Esophagus squamous epithelium (tissue), 5 donors: Measurements from ENCODE around the gene GPR146. TPM values are rescaled to one million over a fixed set of nuclear protein-coding genes. Genes with fewer than 3 reads are reported as not detected.
A peak's percentile ranks its signal among the peaks of the same experiment; 100 is the strongest.

Source experiments
- DNase-seq: peaks from one replicate; lab custom pipeline; 2025; lab: John Stamatoyannopoulos, UW
- H3K27ac ChIP-seq, 4 donors: fragments of 200-600 bp; sonication (generic); one replicate each; pipeline ENCODE4 v1.5.1; 2016 to 2019; ENCODE audit warnings: mild to moderate bottlenecking in 1 of 4
- H3K27me3 ChIP-seq, 4 donors: fragments of 200-600 bp; sonication (generic); 1 replicate in 3 of 4; 2 replicates in 1 of 4; pipeline versions ENCODE4 v1.5.1 to v1.6.0; 2017 to 2021; ENCODE audit warnings: antibody characterized with exemption in 1 of 4
- H3K36me3 ChIP-seq, 3 donors: fragments of 200-600 bp; sonication (generic); one replicate each; pipeline ENCODE4 v1.5.1; 2016 to 2019
- H3K4me1 ChIP-seq, 3 donors: fragments of 200-600 bp; sonication (generic); one replicate each; pipeline ENCODE4 v1.5.1; 2017 to 2019
- H3K4me3 ChIP-seq, 4 donors: fragments of 200-600 bp; sonication (generic); 1 replicate in 3 of 4; 2 replicates in 1 of 4; pipeline ENCODE4 v1.5.1; 2016 to 2019; ENCODE audit warnings: mild to moderate bottlenecking in 2 of 4, moderate library complexity in 1 of 4
- H3K9me3 ChIP-seq, 3 donors: fragments of 200-600 bp; sonication (generic); one replicate each; pipeline ENCODE4 v1.5.1; 2016 to 2019
- CTCF ChIP-seq, 6 experiments: fragments of 450-650 bp in 4 of 6; fragments of 200-600 bp in 2 of 6; sonication (generic) in 2 of 6; IDR thresholded peaks; one replicate each; pipeline ENCODE4 v1.5.1; 2016 to 2019; ENCODE audit warnings: antibody characterized with exemption in 6 of 6, mild to moderate bottlenecking in 4 of 6, moderate library complexity in 4 of 6
- POLR2A ChIP-seq, 4 donors: fragments of 450-650 bp; IDR thresholded peaks; one replicate each; pipeline ENCODE4 v1.6.1; 2017; ENCODE audit warnings: antibody characterized with exemption in 4 of 4, mild to moderate bottlenecking in 4 of 4, moderate library complexity in 3 of 4
- WGBS, 2 donors: methylation state at CpG; one replicate each; pipeline ENCODE4 v1.1.5; 2018; 5-methylcytosine and 5-hydroxymethylcytosine counted together
- intact Hi-C: fragments of 100-400 bp; cut with DNase I; formaldehyde crosslinking; loops from one replicate; pipeline ENCODE4 v1.15.0; 2022
- total RNA-seq, 4 donors: library from RNA; depleted of rRNA; stranded (reverse); fragments of >200 nt; gene quantifications; one replicate each; pipeline ENCODE4 v1.1.0, GENCODE V29; 2016
- donor health status: DM: yes; HTN: yes; CAD: no.

The GPR146 gene
- total RNA-seq, 4 donors from 2014 or later, result 1.1 to 12.8 (median 3.5) TPM

- TF ChIP-seq CTCF (IDR thresholded peaks at IDR 0.05), result no peak
- no peak for TF ChIP-seq POLR2A (IDR thresholded peaks at IDR 0.05)
- no peaks in the 10 kb centered on the region for H3K27me3 ChIP-seq
- WGBS, 2 donors, result 85% methylated on average over 9 of the region's 14 CpGs; no CpG with 5 or more reads in 1 of the 2 donors
- H3K9me3 ChIP-seq, result no peaks in the 10 kb centered on the region
- DNase-seq, result no peak
- intact Hi-C loops, result no loop called here
- no peak overlapping the region for H3K4me3 ChIP-seq
- H3K4me1 ChIP-seq, result peaks cover 0 to 20% (median 5%) of the 10 kb centered on the region in 3 donors
- H3K36me3 ChIP-seq, result peaks cover 0 to 40% (median 6%) of the 10 kb centered on the region in 3 donors
- H3K27ac ChIP-seq, result no peak overlapping the region
Measured at GRCh38 chr7:1093502-1093843, 49.1 kb downstream of the GPR146 start.

- peaks cover 0 to 42% (median 6%) of the 10 kb centered on the region in 3 donors for H3K36me3 ChIP-seq
- TF ChIP-seq POLR2A (IDR thresholded peaks at IDR 0.05) (no peak), CTCF (IDR thresholded peaks at IDR 0.05) (no peak)
- WGBS, 2 donors, result 90 to 91% methylated on average over 12 to 16 of the region's 20 CpGs
- H3K27ac ChIP-seq, result no peak overlapping the region
- no peak for DNase-seq
- intact Hi-C loops, result no loop called here
- H3K4me3 ChIP-seq, result no peak overlapping the region
- no peaks in the 10 kb centered on the region for H3K9me3 ChIP-seq
- H3K27me3 ChIP-seq, result no peaks in the 10 kb centered on the region
- peaks cover 0 to 15% (median 0%) of the 10 kb centered on the region in 3 donors for H3K4me1 ChIP-seq
Measured at GRCh38 chr7:1093916-1094508, 49.7 kb downstream of the GPR146 start.

- DNase-seq, result no peak
- H3K27me3 ChIP-seq, result no peaks in the 10 kb centered on the region
- peaks cover 0 to 48% (median 6%) of the 10 kb centered on the region in 3 donors for H3K36me3 ChIP-seq
- peaks cover 0 to 11% (median 0%) of the 10 kb centered on the region in 3 donors for H3K4me1 ChIP-seq
- WGBS, 2 donors, result 70% methylated on average over 2 of the region's 14 CpGs; no CpG with 5 or more reads in 1 of the 2 donors
- peak overlapping the region in 1 of 4 donors; percentile 26 for H3K27ac ChIP-seq
- TF ChIP-seq POLR2A (IDR thresholded peaks at IDR 0.05) (no peak), CTCF (IDR thresholded peaks at IDR 0.05) (no peak)
- no peak overlapping the region for H3K4me3 ChIP-seq
- H3K9me3 ChIP-seq, result no peaks in the 10 kb centered on the region
- intact Hi-C loops, result no loop called here
Measured at GRCh38 chr7:1094870-1095269, 50.5 kb downstream of the GPR146 start.

- peak overlapping the region in 2 of 4 donors; percentile 26 to 28 for H3K27ac ChIP-seq
- TF ChIP-seq POLR2A (IDR thresholded peaks at IDR 0.05) (no peak), CTCF (IDR thresholded peaks at IDR 0.05) (no peak)
- DNase-seq, result no peak
- no peaks in the 10 kb centered on the region for H3K9me3 ChIP-seq
- WGBS, 2 donors, result 83% methylated on average over 3 of the region's 23 CpGs; no CpG with 5 or more reads in 1 of the 2 donors
- H3K4me3 ChIP-seq, result no peak overlapping the region
- H3K4me1 ChIP-seq, result peaks cover 0 to 11% (median 0%) of the 10 kb centered on the region in 3 donors
- H3K27me3 ChIP-seq, result no peaks in the 10 kb centered on the region
- intact Hi-C loops, result no loop called here
- H3K36me3 ChIP-seq, result peaks cover 0 to 50% (median 6%) of the 10 kb centered on the region in 3 donors
Measured at GRCh38 chr7:1095621-1096155, 51.3 kb downstream of the GPR146 start.
